Measurements from ENCODE around the gene CCDC198.

DNA sequence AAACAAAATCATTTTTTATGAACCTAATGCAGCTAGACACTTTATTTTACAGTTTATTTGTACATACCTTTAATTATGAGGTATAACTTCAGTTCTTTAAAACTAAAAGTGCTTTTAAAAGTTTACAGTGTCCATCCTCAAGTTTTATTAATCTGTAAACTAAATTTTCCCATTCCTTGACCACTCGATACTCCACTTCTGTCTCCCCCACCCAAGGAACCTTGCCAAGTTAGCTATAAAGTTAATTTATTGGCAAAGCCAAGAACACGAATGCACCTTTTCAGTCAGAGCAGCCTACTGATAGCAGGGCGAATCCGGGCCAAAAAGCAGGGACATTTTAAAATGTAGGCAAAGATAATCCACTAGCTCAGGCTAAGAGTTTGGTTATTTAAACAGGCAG lies 73.6 kb downstream of the CCDC198 start:
- TF ChIP-seq, protein P1, sequence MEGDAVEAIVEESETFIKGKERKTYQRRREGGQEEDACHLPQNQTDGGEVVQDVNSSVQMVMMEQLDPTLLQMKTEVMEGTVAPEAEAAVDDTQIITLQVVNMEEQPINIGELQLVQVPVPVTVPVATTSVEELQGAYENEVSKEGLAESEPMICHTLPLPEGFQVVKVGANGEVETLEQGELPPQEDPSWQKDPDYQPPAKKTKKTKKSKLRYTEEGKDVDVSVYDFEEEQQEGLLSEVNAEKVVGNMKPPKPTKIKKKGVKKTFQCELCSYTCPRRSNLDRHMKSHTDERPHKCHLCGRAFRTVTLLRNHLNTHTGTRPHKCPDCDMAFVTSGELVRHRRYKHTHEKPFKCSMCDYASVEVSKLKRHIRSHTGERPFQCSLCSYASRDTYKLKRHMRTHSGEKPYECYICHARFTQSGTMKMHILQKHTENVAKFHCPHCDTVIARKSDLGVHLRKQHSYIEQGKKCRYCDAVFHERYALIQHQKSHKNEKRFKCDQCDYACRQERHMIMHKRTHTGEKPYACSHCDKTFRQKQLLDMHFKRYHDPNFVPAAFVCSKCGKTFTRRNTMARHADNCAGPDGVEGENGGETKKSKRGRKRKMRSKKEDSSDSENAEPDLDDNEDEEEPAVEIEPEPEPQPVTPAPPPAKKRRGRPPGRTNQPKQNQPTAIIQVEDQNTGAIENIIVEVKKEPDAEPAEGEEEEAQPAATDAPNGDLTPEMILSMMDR (IDR thresholded peaks at IDR 0.05; ENCODE audit: low read depth, low read length, missing input control), result no peak
- TF ChIP-seq, protein P2, sequence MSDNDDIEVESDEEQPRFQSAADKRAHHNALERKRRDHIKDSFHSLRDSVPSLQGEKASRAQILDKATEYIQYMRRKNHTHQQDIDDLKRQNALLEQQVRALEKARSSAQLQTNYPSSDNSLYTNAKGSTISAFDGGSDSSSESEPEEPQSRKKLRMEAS (IDR thresholded peaks at IDR 0.05), result no peak
- TF ChIP-seq, protein P3, sequence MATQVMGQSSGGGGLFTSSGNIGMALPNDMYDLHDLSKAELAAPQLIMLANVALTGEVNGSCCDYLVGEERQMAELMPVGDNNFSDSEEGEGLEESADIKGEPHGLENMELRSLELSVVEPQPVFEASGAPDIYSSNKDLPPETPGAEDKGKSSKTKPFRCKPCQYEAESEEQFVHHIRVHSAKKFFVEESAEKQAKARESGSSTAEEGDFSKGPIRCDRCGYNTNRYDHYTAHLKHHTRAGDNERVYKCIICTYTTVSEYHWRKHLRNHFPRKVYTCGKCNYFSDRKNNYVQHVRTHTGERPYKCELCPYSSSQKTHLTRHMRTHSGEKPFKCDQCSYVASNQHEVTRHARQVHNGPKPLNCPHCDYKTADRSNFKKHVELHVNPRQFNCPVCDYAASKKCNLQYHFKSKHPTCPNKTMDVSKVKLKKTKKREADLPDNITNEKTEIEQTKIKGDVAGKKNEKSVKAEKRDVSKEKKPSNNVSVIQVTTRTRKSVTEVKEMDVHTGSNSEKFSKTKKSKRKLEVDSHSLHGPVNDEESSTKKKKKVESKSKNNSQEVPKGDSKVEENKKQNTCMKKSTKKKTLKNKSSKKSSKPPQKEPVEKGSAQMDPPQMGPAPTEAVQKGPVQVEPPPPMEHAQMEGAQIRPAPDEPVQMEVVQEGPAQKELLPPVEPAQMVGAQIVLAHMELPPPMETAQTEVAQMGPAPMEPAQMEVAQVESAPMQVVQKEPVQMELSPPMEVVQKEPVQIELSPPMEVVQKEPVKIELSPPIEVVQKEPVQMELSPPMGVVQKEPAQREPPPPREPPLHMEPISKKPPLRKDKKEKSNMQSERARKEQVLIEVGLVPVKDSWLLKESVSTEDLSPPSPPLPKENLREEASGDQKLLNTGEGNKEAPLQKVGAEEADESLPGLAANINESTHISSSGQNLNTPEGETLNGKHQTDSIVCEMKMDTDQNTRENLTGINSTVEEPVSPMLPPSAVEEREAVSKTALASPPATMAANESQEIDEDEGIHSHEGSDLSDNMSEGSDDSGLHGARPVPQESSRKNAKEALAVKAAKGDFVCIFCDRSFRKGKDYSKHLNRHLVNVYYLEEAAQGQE (IDR thresholded peaks at IDR 0.05), result no peak

All from liver (tissue), 2 donors.